Esophagus squamous epithelium (tissue), 4 donors: Measurements from ENCODE around the gene DCP2.

Experiments used
- POLR2A ChIP-seq, 4 donors: fragments of 450-650 bp; IDR thresholded peaks; one replicate each; pipeline ENCODE4 v1.6.1; 2017; ENCODE audit warnings: antibody characterized with exemption in 4 of 4, mild to moderate bottlenecking in 4 of 4, moderate library complexity in 3 of 4
- TF ChIP-seq, protein P1 (sequence below), 6 experiments: fragments of 450-650 bp in 4 of 6; fragments of 200-600 bp in 2 of 6; sonication (generic) in 2 of 6; IDR thresholded peaks; one replicate each; pipeline ENCODE4 v1.5.1; 2016 to 2019; ENCODE audit warnings: antibody characterized with exemption in 6 of 6, mild to moderate bottlenecking in 4 of 6, moderate library complexity in 4 of 6

- TF ChIP-seq, protein P1, sequence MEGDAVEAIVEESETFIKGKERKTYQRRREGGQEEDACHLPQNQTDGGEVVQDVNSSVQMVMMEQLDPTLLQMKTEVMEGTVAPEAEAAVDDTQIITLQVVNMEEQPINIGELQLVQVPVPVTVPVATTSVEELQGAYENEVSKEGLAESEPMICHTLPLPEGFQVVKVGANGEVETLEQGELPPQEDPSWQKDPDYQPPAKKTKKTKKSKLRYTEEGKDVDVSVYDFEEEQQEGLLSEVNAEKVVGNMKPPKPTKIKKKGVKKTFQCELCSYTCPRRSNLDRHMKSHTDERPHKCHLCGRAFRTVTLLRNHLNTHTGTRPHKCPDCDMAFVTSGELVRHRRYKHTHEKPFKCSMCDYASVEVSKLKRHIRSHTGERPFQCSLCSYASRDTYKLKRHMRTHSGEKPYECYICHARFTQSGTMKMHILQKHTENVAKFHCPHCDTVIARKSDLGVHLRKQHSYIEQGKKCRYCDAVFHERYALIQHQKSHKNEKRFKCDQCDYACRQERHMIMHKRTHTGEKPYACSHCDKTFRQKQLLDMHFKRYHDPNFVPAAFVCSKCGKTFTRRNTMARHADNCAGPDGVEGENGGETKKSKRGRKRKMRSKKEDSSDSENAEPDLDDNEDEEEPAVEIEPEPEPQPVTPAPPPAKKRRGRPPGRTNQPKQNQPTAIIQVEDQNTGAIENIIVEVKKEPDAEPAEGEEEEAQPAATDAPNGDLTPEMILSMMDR (IDR thresholded peaks at IDR 0.05), result no peak
- TF ChIP-seq POLR2A (IDR thresholded peaks at IDR 0.05), result no peak
Measured at GRCh38 chr5:112977440-112977861, 853 bp downstream of the DCP2 start.
